Peyer's patch (tissue), 4 donors: ENCODE measurements around the gene SCUBE3. TPM values are rescaled to one million over a fixed set of nuclear protein-coding genes. Genes with fewer than 3 reads are reported as not detected.

ENCODE experiments used
- DNase-seq, 3 donors: peaks; one replicate each; pipeline ENCODE4 v3.0.0-alpha.2; 2017 to 2019
- H3K27ac ChIP-seq, 4 donors: fragments of 200-600 bp; sonication (generic); one replicate each; pipeline ENCODE4 v1.5.1; 2016 to 2019
- H3K27me3 ChIP-seq, 2 donors: fragments of 200-600 bp; sonication (generic); one replicate each; pipeline ENCODE4 v1.5.1; 2019
- H3K36me3 ChIP-seq, 3 donors: fragments of 200-600 bp; sonication (generic); one replicate each; pipeline ENCODE4 v1.5.1; 2016 to 2019
- H3K4me1 ChIP-seq, 4 donors: fragments of 200-600 bp; sonication (generic); one replicate each; pipeline ENCODE4 v1.5.1; 2016 to 2019
- H3K4me3 ChIP-seq, 4 donors: fragments of 200-600 bp; sonication (generic); 1 replicate in 3 of 4; 2 replicates in 1 of 4; pipeline ENCODE4 v1.5.1; 2016 to 2019; ENCODE audit warnings: mild to moderate bottlenecking in 1 of 4
- H3K9me3 ChIP-seq, 4 donors: fragments of 200-600 bp; sonication (generic); one replicate each; pipeline ENCODE4 v1.5.1; 2016 to 2019; ENCODE audit warnings: mild to moderate bottlenecking in 1 of 4
- POLR2A ChIP-seq, 2 donors: fragments of 450-650 bp; IDR thresholded peaks; one replicate each; pipeline ENCODE4 v1.5.1; 2017; ENCODE audit warnings: antibody characterized with exemption in 2 of 2, mild to moderate bottlenecking in 2 of 2, moderate library complexity in 2 of 2
- total RNA-seq, 4 donors: library from RNA; depleted of rRNA; stranded (reverse); fragments of >200 nt; gene quantifications; one replicate each; pipeline ENCODE4 v1.1.0, GENCODE V29; 2016
- TF ChIP-seq, protein P1 (sequence below), 6 experiments: fragments of 450-650 bp in 4 of 6; fragments of 200-600 bp in 2 of 6; sonication (generic) in 1 of 6; IDR thresholded peaks; one replicate each; pipeline ENCODE4 v1.5.1; 2017 to 2019; ENCODE audit warnings: antibody characterized with exemption in 6 of 6, mild to moderate bottlenecking in 3 of 6, moderate library complexity in 1 of 6

The SCUBE3 gene
- total RNA-seq, 4 donors from 2014 or later, result not detected

DNA sequence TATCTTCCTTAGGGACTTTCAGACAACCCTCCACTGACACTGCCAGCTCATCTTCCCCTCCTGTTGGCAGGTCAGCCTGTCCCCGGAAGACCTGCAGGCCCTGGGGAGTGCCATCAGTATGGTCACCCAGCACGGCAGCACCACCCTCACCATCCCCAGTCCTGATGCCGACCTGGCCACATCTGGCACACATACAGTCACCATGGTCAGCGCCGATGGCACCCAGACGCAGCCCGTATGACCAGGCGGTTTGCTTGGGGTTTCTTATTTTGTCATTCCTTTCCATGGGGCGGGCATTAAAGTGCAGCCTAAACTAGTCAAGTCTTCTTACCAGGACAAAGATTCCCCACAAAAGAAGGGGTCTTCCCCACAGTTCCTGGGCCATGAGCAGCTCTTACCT lies 79.9 kb downstream of the SCUBE3 start:
- H3K4me3 ChIP-seq, result no peak overlapping the region
- peaks cover 0 to 18% (median 2%) of the 10 kb centered on the region in 4 donors for H3K4me1 ChIP-seq
- no peaks in the 10 kb centered on the region for H3K9me3 ChIP-seq
- DNase-seq, result no peak
- H3K27me3 ChIP-seq, result no peaks in the 10 kb centered on the region
- TF ChIP-seq, protein P1, sequence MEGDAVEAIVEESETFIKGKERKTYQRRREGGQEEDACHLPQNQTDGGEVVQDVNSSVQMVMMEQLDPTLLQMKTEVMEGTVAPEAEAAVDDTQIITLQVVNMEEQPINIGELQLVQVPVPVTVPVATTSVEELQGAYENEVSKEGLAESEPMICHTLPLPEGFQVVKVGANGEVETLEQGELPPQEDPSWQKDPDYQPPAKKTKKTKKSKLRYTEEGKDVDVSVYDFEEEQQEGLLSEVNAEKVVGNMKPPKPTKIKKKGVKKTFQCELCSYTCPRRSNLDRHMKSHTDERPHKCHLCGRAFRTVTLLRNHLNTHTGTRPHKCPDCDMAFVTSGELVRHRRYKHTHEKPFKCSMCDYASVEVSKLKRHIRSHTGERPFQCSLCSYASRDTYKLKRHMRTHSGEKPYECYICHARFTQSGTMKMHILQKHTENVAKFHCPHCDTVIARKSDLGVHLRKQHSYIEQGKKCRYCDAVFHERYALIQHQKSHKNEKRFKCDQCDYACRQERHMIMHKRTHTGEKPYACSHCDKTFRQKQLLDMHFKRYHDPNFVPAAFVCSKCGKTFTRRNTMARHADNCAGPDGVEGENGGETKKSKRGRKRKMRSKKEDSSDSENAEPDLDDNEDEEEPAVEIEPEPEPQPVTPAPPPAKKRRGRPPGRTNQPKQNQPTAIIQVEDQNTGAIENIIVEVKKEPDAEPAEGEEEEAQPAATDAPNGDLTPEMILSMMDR (IDR thresholded peaks at IDR 0.05), result no peak
- TF ChIP-seq POLR2A (IDR thresholded peaks at IDR 0.05), result no peak
- H3K27ac ChIP-seq, result no peak overlapping the region
- peaks cover 0 to 62% (median 0%) of the 10 kb centered on the region in 3 donors for H3K36me3 ChIP-seq

DNA sequence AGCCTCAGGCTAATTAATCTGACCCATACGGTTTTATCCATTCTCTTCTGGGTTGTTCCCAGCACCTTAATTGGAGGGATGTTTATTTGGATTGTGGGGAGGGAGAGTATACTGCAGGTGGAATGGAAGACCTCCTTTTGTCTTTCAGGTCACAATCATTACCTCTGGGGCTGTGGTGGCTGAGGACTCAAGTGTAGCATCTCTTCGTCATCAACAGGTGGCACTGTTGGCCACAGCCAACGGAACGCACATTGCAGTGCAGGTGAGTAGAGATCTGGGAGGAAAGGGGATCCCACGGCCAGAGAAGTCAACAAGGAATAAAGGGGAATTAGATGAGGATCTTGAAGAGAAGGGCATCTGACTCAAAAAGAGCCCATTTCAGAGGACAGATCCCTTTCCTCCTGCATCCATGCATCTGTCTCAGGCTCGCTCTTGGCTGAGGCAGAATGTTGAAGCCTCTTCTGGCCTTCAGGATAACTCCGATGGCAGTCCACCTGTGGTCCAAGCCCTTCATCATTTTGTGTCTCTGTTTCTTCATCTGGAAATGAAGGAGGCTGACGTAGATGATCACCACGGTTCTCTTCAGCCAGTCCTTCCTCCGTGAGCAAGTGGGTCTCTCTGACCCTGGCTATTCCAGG lies 80.7 kb downstream of the SCUBE3 start:
- H3K4me1 ChIP-seq, result peaks cover 0 to 19% (median 4%) of the 10 kb centered on the region in 4 donors
- peaks cover 0 to 57% (median 0%) of the 10 kb centered on the region in 3 donors for H3K36me3 ChIP-seq
- no peak overlapping the region for H3K27ac ChIP-seq
- TF ChIP-seq, protein P1 (IDR thresholded peaks at IDR 0.05), result peak; percentile 36 to 84 (median 78)
- no peak for TF ChIP-seq POLR2A (IDR thresholded peaks at IDR 0.05)
- peak in 1 of 3 donors; percentile 73 for DNase-seq
- no peak overlapping the region for H3K4me3 ChIP-seq
- no peaks in the 10 kb centered on the region for H3K27me3 ChIP-seq
- H3K9me3 ChIP-seq, result no peaks in the 10 kb centered on the region

DNA sequence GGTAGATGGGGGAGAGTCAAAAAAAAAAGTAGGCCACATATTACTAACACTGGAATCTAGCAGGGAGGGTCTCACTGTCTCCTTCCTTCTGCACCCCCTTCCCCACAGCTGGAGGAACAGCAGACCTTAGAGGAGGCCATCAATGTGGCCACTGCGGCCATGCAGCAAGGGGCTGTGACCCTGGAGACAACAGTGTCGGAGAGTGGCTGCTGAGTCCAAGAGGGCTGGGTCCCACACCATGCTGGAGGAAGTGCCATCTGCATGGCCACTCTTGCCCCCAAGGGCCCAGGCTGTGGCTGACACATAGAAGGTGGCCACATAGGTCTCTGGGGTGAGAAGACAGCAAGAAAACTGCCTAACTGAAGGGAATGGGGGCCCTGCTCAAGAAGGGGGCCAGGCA lies 81.3 kb downstream of the SCUBE3 start:
- H3K9me3 ChIP-seq, result no peaks in the 10 kb centered on the region
- peaks cover 0 to 51% (median 0%) of the 10 kb centered on the region in 3 donors for H3K36me3 ChIP-seq
- DNase-seq, result no peak
- peaks cover 0 to 19% (median 4%) of the 10 kb centered on the region in 4 donors for H3K4me1 ChIP-seq
- no peak overlapping the region for H3K4me3 ChIP-seq
- H3K27ac ChIP-seq, result no peak overlapping the region
- no peaks in the 10 kb centered on the region for H3K27me3 ChIP-seq
- TF ChIP-seq, protein P1 (IDR thresholded peaks at IDR 0.05), result no peak
- TF ChIP-seq POLR2A (IDR thresholded peaks at IDR 0.05), result no peak

DNA sequence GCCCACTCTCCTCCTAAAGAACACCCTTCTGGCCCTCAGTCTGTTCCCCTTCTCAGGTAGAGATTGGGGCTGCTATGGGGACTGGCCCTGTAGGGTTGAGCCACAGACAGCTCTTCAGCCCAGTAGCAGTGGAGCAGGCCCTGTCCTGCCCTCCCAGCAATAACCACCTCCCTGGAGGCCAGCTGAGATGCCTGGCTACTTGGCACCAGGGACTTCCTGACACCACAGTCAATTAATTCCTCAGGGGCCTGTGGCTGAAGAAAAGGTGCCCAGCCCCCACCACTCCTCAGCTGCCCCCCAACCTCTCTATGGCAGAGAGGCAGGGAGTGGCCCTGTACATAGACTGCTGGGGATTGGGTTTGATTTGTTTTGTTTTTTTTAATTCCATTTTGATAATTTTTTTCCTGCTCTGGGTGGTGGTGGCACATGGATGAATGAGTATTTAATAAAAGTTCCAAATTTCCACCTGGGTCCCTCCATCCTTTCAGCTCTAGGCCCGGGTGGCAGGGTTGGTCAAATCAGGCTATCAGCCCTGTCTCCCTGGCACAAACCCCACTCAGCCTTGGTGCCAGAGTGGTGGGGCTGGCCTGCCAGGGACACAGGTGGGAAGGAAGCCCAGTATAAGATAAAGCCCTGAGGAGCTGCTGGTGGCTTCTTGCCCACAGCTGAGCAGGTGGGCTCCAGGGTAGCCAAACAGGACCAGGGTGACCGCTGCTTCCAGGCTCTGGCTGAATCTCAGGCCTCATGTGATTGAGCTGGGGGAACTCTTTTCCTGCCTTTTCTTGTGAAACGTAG lies 82.0 kb downstream of the SCUBE3 start:
- no peak overlapping the region for H3K27ac ChIP-seq
- DNase-seq, result no peak
- TF ChIP-seq POLR2A (IDR thresholded peaks at IDR 0.05), result no peak
- TF ChIP-seq, protein P1 (IDR thresholded peaks at IDR 0.05), result no peak
- H3K4me3 ChIP-seq, result no peak overlapping the region
- peaks cover 0 to 44% (median 0%) of the 10 kb centered on the region in 3 donors for H3K36me3 ChIP-seq
- H3K4me1 ChIP-seq, result peaks cover 0 to 19% (median 8%) of the 10 kb centered on the region in 4 donors
- no peaks in the 10 kb centered on the region for H3K27me3 ChIP-seq
- H3K9me3 ChIP-seq, result no peaks in the 10 kb centered on the region

DNA sequence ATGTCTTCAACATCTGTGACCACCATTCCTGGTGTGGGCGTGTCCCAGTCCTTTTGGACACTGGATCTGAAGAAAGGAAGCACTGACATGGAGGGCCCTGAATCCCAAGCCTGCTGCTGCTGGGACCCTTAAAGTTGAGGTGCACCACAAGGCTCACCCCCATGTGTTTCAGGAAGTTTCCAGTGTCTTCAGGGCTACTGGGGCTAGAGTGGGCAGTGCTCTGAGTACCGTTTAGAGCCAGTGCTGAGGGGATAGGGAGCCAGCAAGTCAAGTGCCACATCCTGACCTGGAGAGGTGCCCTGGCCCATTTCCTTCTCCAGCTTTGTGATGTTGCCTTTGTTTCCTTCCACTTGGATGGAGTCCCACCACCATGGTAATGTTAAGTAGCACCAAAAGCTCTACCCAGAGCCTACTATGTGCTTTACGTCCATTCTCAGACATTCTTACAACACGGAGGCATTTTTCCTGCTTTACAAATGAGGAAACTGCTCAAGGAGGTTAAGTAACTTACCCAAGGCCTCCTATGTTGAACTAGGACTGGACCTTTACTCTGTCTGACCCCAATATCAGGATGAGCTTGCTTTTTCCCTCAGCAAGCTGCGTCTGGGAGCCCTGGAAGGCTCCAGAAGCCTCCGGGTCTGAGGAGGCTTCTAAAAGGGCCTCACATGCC lies 83.3 kb downstream of the SCUBE3 start:
- peaks cover 0 to 23% (median 11%) of the 10 kb centered on the region in 4 donors for H3K4me1 ChIP-seq
- peak overlapping the region in 2 of 4 donors; percentile 58 to 60 for H3K4me3 ChIP-seq
- H3K9me3 ChIP-seq, result no peaks in the 10 kb centered on the region
- DNase-seq, result no peak
- peaks cover 0 to 30% (median 0%) of the 10 kb centered on the region in 3 donors for H3K36me3 ChIP-seq
- TF ChIP-seq, protein P1 (IDR thresholded peaks at IDR 0.05), result no peak
- no peak for TF ChIP-seq POLR2A (IDR thresholded peaks at IDR 0.05)
- peak overlapping the region; percentile 74 to 96 (median 89) for H3K27ac ChIP-seq
- H3K27me3 ChIP-seq, result no peaks in the 10 kb centered on the region
